SU-DHL-6 (cell line): ENCODE measurements around the gene OTOS.

ENCODE experiments used
- H2AFZ ChIP-seq: fragments of 200-600 bp; sonication (generic); 2 replicates; pipeline ENCODE4 v1.6.1; 2014; ENCODE audit warnings: low read depth, mild to moderate bottlenecking, moderate library complexity, mixed read lengths, antibody characterized with exemption, low read length; ENCODE audit not compliant: severe bottlenecking
- H3F3A ChIP-seq: fragments of 200-600 bp; shearing (Covaris generic); 2 replicates; pipeline ENCODE4 v1.6.0; 2016; ENCODE audit warnings: antibody characterized with exemption, mild to moderate bottlenecking; ENCODE audit not compliant: insufficient read depth
- H3K27ac ChIP-seq: fragments of 200-600 bp; sonication (generic); 2 replicates; pipeline ENCODE4 v1.5.1; 2016; ENCODE audit warnings: low read depth, mild to moderate bottlenecking, low read length, moderate library complexity, mixed read lengths
- H3K27me3 ChIP-seq: fragments of 200-600 bp; sonication (generic), shearing (Covaris generic); 2 replicates; pipeline ENCODE4 v1.6.0; 2014; ENCODE audit warnings: mild to moderate bottlenecking, low read length
- H3K36me3 ChIP-seq: fragments of 200-600 bp; sonication (generic); 2 replicates; pipeline ENCODE4 v1.6.1; 2014; ENCODE audit warnings: mild to moderate bottlenecking, low read length, mixed read lengths
- H3K4me2 ChIP-seq: fragments of 300-600, 200-600 bp; shearing (Covaris generic), sonication (generic); 2 replicates; pipeline ENCODE4 v1.6.0; 2014; ENCODE audit warnings: low read length, low read depth, mild to moderate bottlenecking; ENCODE audit not compliant: poor library complexity, severe bottlenecking
- H3K4me3 ChIP-seq: fragments of 200-600 bp; sonication (generic); 2 replicates; pipeline ENCODE4 v1.5.1; 2014; ENCODE audit warnings: antibody characterized with exemption, low read length, mild to moderate bottlenecking, mixed read lengths; ENCODE audit not compliant: insufficient read depth, poor library complexity, severe bottlenecking
- H3K79me2 ChIP-seq: fragments of 200-600 bp; sonication (generic); 2 replicates; pipeline ENCODE4 v1.6.1; 2014; ENCODE audit warnings: mild to moderate bottlenecking, low read length, moderate library complexity; ENCODE audit not compliant: insufficient read depth
- H3K9ac ChIP-seq: fragments of 200-600 bp; sonication (generic); 2 replicates; pipeline ENCODE4 v1.7.0; 2014; ENCODE audit warnings: mild to moderate bottlenecking, low read length
- H3K9me2 ChIP-seq: fragments of 200-600 bp; sonication (generic); replicated peaks from 2 replicates; pipeline ENCODE4 v1.6.1; 2014; ENCODE audit warnings: low read length; ENCODE audit not compliant: insufficient read depth
- H3K9me3 ChIP-seq: fragments of 200-600 bp; sonication (generic); 2 replicates; pipeline ENCODE4 v1.6.1; 2014; ENCODE audit warnings: low read length, mixed read lengths; ENCODE audit not compliant: insufficient read depth
- H4K20me1 ChIP-seq: fragments of 200-600 bp; sonication (generic); 2 replicates; pipeline ENCODE4 v1.6.1; 2014; ENCODE audit warnings: low read depth, mild to moderate bottlenecking, antibody characterized with exemption, low read length, moderate library complexity, mixed read lengths
- EZH2phosphoT487 ChIP-seq: fragments of 200-600 bp; sonication (generic), shearing (Covaris generic); conservative IDR thresholded peaks from 2 replicates; pipeline ENCODE4 v1.6.1; 2018; ENCODE audit warnings: mild to moderate bottlenecking, antibody characterized with exemption, low read length, moderate library complexity, mixed read lengths
- TF ChIP-seq, protein P1 (sequence below): fragments of 200-600 bp; sonication (generic); IDR thresholded peaks from one replicate; pipeline ENCODE4 v1.5.1; 2017; ENCODE audit warnings: antibody characterized with exemption, mild to moderate bottlenecking, low read length, moderate library complexity; ENCODE audit not compliant: insufficient read depth, poor library complexity, severe bottlenecking

OTOS gene

DNA sequence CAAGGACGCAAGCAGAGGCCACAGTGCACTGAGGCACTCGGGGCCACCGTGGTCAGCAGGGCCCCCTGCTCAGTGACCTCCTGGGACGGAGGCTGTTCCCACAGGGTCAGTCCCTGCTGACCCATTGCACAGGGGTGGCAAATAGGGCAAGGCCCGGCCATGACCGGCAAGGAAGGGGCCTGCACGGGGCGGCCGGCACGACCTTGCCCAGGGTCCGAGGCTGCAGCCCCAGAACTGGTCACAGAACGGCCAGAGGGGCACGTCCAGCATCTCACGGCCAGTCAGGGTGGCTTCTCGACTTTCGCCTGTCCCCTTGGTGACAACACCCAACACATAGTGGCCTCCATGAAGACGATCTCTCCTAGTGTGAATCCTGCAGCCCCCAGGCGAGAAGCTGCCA lies 27.6 kb upstream of the OTOS start:
- Histone ChIP-seq H3K27me3 (no peaks in the 10 kb centered on the region), H3K9me2 (no peaks in the 10 kb centered on the region), H3K9me3 (no peaks in the 10 kb centered on the region), H3K27ac (no peak overlapping the region), H2AFZ (no peak overlapping the region), H3K9ac (no peak overlapping the region), H3K36me3 (no peaks in the 10 kb centered on the region), H3K79me2 (no peaks in the 10 kb centered on the region), H3K4me3 (no peak overlapping the region), H4K20me1 (no peaks in the 10 kb centered on the region), H3K4me2 (no peak overlapping the region), H3F3A (no peaks in the 10 kb centered on the region)
- TF ChIP-seq, protein P1, sequence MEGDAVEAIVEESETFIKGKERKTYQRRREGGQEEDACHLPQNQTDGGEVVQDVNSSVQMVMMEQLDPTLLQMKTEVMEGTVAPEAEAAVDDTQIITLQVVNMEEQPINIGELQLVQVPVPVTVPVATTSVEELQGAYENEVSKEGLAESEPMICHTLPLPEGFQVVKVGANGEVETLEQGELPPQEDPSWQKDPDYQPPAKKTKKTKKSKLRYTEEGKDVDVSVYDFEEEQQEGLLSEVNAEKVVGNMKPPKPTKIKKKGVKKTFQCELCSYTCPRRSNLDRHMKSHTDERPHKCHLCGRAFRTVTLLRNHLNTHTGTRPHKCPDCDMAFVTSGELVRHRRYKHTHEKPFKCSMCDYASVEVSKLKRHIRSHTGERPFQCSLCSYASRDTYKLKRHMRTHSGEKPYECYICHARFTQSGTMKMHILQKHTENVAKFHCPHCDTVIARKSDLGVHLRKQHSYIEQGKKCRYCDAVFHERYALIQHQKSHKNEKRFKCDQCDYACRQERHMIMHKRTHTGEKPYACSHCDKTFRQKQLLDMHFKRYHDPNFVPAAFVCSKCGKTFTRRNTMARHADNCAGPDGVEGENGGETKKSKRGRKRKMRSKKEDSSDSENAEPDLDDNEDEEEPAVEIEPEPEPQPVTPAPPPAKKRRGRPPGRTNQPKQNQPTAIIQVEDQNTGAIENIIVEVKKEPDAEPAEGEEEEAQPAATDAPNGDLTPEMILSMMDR, result no peak
- no peak for TF ChIP-seq EZH2phosphoT487

DNA sequence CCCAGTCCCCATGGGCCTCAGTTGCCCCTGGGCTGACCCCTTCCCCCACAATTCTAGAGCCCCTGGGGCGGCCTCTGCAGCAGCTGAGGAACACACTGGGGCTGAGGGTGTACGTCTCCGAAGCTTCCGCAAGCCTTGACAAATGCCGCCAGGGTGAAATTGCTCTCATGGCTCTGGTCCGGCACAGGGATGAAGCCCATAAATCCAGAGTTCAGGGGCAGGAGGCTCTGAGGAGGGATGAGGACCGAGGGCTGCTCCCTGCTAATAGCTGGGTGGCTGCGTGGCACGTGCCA lies 27.1 kb upstream of the OTOS start:
- no peak overlapping the region for H3K4me3 ChIP-seq
- H4K20me1 ChIP-seq, result no peaks in the 10 kb centered on the region
- H3K79me2 ChIP-seq, result no peaks in the 10 kb centered on the region
- no peaks in the 10 kb centered on the region for H3K27me3 ChIP-seq
- no peak overlapping the region for H3K9ac ChIP-seq
- TF ChIP-seq EZH2phosphoT487, result no peak
- TF ChIP-seq, protein P1, result no peak
- H3K9me3 ChIP-seq, result no peaks in the 10 kb centered on the region
- H3K36me3 ChIP-seq, result no peaks in the 10 kb centered on the region
- no peak overlapping the region for H2AFZ ChIP-seq
- H3K4me2 ChIP-seq, result no peak overlapping the region
- no peaks in the 10 kb centered on the region for H3F3A ChIP-seq
- no peak overlapping the region for H3K27ac ChIP-seq
- no peaks in the 10 kb centered on the region for H3K9me2 ChIP-seq

DNA sequence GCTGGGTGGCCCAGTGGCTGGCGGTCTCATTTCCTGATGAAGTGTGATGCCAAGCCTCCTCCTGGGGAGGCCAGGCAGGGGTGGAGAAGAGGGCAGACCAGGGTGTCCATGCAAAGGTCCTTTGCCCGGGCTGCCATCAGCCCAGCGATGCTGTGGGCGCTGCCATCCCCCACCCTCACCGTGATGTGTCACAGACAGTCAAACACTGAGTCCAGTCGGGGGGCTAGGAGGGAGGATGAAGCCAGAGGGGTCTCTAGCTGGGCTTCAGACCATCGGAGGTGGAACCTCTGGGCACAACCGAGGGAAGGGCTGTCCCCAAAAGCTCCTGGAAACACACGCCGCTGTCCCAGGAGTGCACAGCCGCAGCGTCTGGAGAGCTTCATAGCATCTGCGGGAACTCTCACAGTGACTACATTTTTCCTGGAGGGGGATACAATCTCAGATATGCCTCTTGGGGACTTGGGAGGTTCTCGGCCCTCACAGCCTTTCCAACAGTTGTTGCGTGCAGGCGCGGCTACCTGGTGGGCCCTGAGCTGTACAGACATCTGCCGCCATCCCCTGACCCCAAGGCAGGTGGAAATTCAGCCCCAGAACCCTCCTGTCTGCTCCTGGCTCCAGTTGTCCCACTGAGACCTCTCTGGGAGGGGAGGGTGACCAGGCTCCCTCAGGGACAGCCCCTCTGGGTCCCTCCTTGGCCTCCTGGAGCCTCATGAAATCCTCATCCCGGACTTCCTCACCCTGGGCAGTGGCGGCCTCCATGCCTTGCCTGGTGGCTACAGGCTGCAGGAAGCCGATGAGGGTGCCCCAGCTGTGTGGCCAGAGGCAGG lies 26.5 kb upstream of the OTOS start:
- Histone ChIP-seq H3K9ac (no peak overlapping the region), H3K79me2 (no peaks in the 10 kb centered on the region), H3K9me2 (no peaks in the 10 kb centered on the region), H4K20me1 (no peaks in the 10 kb centered on the region), H3K9me3 (no peaks in the 10 kb centered on the region), H3K4me3 (no peak overlapping the region), H3F3A (no peaks in the 10 kb centered on the region), H3K4me2 (no peak overlapping the region), H2AFZ (no peak overlapping the region), H3K36me3 (no peaks in the 10 kb centered on the region), H3K27me3 (no peaks in the 10 kb centered on the region), H3K27ac (no peak overlapping the region)
- no peak for TF ChIP-seq EZH2phosphoT487
- TF ChIP-seq, protein P1, result no peak
